GM20431 (cell line): ENCODE results near the gene HIPK1.

ENCODE experiments used
- in situ Hi-C: fragments of 300-500 bp; cut with MseI, MboI; formaldehyde crosslinking; loops from one replicate; pipeline ENCODE4 v1.15.0; 2020; ENCODE audit warnings: low sequenced_read_pairs; ENCODE audit not compliant: unreplicated experiment

The HIPK1 gene

DNA sequence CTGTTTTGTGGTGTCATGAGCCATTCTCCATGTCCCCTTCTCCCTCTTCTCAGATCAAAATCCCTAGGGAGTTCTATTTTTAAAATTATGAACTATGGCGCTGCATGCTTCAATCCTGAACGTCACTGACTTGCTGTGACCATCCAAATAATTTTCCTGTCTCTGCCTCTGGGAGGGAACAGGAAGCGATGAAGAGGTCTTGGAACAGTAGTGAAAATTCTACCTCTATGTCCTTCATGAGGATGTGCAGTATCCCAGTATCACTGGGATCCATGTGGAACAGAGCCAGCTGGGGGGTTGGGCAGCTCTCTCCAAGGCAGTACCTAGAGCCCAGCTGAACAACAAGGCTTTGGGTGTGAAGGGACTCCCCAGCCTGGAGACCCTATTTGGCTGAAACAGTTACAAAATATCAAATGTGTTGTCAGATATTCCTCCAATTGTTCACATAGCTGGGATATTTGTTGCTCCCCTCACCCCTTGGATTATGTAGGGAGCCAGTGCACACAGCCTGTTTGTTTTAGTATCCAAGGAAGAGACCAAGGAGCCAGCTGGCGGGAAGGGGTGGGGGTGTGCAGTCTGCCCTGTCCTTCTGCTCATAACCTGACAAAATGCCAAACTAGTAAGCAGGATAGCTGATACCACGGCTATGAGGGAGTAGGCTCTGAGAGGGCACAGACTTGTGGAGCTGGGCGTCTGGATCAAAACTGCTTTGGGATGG lies 16.4 kb upstream of the HIPK1 start:
- in situ Hi-C loops = no loop called here

DNA sequence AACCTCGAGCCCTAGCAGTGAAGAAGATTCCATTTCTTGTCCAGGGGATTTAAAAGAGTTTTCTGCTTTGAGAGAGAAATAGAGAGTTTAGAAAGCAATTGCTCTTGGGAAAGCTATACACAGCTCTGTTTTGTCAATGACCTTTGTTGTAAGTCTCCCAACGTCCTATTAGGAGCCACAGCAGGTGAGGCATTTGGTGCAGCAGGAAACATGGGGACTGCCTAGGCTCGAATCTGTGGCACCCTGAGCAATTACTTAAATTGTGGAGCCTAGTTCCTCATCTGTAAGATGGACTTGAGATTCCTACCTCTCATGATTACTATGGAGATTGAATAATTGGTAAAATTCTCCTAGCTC lies 15.8 kb upstream of the HIPK1 start:
- in situ Hi-C loops = no loop called here

DNA sequence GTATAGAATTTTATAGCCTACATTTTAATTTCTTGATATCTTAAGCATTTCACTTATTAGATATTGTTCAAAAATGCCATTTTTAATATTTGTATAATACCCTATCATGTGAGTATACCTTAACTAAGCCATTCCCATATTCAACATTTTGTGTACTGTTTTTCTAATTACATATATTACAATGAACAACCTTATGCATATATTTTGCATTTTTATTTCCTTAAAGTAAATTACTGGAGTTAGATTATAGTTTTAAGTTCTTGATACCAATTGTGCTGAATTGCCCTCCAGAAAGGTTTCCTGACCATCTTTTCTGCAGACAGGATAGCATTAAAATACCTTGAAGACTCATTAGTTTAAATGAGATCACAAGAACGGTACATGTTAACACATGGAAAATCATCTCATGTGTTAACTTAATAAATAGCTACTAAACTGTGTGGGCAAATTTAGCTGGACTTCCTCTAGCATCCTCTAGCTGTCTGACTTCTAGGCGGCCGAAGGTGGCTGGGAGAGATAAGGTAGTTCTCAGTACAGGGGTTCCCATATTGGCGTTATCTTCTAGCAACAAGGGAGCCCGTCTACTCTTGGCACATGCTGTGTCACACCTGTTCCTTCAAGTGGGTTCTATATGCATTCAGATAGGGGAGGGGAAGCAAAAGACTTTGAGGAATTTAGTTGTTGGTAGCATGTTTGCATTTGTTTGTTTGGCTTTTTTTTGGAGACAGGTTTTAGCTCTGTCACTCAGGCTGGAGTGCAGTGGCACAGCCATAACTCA lies 15.0 kb upstream of the HIPK1 start:
- in situ Hi-C loops = no loop called here

DNA sequence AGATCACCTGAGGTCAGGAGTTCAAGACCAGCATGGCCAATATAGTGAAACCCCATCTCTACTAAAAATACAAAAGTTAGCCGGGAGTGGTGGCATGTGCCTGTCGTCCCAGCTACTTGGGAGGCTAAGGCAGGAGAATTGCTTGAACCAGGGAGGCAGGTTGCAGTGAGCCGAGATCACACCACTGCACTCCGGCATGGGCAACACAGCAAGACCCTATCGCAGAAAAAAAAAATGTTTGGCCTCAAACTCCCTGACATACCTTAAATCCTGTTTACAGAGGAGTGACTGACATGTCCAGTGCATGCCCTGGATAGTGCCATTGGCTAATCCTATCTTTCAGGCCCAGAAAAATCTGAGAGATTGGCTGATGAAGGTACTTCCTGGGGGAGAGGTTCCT lies 12.2 kb upstream of the HIPK1 start:
- in situ Hi-C loops = no loop called here

DNA sequence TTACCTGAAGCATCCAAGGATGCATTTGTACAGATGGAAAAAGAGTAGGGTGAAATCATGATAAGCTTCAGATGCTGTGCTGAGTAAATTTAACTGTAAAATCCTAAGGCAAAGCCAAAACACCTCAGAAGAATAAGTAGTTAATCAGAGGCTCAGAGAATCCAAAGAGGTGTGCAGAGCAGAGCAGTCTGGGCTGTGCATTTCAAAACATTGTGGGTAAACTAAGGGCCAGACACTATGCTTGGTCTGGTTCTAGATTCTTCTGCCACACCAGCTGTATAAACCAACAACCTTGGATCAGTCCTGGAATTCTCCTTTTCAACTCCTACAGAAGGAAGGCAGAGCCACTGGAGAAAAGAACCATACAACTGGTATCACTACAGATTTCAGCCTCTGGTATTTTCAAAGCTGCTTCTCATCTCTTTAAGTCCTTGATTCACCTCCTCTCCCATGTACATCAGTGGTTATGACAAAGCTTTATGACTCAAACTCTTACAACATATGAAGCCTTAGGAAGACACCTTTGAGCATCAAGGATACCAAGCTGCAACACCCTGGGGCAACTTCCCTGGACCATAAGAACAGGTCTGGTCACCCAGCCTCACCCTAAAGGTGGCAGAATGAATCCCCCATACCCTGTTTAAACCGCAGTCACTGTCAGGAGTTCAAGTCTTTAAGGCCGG lies 11.6 kb upstream of the HIPK1 start:
- in situ Hi-C loops = no loop called here

DNA sequence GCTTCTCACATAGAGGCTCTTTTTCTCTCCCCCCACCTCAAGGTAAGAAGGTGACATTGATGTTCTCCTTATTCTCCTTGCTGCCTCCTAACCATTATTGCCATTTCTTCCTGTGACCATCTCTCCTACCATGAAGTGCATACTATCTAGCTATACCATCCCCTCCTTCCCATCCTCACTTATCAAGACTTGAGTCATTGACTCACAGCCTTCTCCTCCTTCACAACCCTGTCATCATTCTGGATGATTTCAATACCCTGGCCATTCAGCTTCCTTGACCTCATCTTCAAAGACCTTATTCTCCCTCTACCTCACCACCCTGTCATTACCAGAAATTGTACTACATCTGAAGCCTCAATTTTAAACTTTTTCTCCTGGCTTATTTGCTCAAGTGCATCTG lies 10.9 kb upstream of the HIPK1 start:
- in situ Hi-C loops = no loop called here

DNA sequence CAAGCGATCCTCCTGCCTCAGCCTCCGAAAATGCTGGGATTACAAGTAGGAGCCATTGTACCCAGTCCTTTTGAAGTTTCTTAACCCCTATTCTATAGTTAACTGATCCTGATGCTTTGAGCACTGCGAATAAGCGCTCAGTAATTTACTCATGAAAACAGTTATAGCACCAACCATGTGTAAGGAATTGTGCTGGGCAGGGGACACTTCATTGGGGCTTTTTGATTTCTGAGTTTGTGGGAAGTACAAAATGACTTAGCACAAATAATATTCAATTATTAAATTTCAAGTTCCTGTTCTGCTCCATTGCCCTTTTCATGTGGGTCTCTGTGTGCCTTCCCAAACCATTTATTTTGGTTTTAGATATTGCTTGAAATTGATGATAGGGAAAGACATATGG lies 6.2 kb upstream of the HIPK1 start:
- in situ Hi-C loops = no loop called here

DNA sequence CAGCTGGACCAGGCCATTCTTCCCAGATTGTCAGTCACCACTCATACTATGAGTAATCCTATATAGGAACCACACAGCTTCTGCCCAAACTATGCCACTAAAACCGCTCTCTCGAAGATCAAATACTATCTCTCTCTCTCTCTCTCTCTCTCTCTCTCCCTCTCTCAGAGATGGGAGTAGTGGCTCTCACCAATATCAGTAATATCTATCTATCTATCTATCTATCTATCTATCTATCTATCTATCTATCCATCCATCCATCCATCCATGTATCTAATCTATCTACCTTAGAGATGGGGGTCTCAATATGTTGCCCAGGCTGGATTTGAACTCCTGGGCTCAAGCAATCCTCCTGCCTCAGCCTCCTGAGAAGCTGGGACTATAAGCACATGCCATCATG lies 4.7 kb upstream of the HIPK1 start:
- in situ Hi-C loops = no loop called here

DNA sequence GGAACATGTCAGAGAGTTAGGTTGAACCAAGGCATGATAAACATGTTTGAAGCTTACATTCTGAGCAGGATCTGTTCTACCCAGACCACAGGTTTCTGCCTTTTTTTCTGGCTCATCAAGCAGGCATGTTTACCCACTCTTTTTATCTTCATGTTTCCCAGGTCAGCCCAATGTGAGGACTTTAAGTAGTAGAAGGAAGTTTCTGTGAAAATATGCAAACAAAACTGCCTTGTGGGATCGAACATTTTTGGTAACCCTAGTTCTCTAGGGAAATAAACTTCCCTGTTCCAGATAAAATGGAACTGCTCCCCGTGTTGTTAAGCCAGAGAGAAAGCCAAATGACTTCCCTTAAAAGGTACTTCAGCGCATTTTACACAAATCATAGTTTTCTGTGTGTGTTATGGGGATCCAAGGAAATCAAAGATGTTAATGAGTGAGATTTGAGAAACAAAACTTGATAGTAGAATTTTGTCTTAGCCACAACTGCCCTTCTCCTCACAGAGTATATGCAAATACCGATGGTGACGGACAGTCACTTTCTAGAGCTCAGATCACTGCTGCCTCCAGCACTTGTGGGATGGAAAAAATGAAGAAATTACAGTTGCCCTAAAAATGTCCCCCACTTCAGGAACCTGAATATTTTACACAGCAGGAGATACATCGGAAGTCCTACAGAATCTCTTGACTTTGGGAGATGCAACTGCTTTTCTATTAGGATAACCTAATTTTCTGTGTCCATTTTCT lies 765 bp upstream of the HIPK1 start:
- in situ Hi-C loops = no loop called here

DNA sequence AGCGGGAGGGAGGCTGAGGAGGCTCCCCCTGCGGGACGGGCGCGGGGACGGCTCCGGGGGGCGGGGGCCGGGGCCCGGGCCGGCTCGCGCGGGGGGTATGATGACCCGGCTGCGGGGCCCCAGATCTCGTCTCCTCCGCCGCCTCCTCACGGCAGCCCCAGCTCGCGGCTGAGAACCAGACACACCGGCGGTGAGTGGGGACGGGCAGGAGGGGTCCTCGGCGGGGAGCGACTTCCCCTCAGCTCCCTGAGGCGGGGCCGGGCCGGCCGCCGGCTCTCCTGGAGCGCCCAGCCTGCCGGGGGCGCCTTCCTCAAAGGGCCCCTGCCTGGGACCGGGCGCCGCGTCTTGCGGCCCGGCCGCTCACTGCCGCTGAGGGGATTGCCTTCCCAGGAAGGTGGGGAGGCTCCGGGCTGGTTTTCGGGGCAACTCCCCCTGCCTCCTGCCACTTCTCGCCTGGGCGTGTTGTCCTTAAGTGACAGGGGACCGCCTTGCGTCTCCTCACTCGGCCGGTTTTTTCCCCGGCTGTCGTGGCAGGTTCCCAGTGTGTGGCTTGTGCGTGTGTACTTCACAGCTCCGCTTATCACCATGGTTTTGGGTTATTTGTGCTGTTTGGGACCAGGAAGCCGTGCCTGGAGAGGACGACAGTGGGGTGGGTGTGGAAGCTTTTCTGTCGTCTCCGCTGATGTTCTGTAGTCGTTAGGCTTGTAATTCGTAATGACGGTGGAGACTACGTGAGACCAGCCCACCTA lies 800 bp downstream of the HIPK1 start:
- in situ Hi-C loops = no loop called here

DNA sequence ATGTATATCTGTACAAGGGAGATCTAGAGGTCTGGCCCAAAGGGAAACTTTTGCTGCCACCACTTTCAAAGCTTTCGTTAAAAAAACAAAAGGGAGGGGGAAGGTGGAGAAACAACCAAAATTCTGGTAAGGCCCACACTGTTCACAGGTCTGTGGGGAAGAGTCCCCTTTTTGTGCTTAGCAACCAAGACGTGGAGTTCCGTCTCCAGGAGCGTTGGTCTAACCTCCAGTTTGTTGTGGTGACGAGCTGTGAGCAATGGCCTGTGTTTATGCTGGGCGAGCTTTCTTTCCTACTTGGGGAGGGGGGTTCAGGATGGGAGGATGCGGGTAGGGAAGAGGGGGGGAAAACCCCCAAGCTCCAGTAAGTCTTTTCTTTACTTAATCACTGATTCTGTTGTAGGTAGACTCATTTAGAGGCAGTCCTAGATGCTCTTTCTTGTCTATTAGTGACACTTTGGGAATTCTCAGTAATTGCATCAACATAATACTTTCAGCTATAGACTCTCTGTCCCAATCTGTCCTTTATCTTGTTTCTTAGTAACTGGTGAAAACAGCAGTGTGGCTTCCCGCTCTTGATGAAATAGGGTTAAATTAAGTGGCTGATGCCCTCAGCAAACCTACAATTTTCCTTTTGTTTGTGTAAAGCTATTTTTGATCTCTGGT lies 1.5 kb downstream of the HIPK1 start:
- in situ Hi-C loops = no loop called here

DNA sequence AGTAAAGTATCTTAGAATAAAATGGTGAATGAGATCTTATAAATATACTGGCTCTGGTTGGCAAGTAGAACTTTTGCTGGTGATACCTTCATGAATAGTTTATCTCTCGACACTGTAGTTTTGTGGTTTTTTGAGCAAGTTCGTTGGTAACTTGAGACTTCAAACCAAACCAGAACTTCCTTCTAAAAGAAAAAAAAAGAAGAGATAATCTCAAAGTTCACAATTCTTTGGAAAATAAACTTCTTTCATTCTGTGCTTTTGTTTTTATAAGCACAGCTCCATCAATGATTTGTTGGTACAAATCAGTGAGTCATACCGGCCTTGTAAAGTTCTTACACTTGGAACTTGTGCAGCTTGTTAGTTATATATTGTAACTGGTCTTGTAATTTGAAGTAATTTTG lies 2.3 kb downstream of the HIPK1 start:
- in situ Hi-C loops = no loop called here

DNA sequence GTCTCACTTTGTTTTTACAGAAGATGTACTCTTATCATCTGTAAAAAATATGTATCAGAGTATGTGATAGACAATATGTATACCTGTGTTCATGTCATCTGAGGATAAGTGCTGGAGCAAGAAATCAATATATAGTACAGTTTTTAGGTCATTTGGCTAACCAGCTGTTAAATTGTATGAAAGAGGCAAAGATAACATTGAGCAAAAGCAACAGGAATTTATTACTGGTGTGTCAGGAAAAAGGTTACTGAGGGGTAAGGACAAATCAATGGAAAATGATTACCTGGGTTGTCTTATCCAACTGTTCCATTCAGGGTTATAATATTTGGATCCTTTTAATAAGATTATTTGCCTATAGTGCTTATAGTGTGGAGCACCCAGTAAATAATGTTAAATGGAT lies 4.9 kb downstream of the HIPK1 start:
- in situ Hi-C loops = no loop called here

DNA sequence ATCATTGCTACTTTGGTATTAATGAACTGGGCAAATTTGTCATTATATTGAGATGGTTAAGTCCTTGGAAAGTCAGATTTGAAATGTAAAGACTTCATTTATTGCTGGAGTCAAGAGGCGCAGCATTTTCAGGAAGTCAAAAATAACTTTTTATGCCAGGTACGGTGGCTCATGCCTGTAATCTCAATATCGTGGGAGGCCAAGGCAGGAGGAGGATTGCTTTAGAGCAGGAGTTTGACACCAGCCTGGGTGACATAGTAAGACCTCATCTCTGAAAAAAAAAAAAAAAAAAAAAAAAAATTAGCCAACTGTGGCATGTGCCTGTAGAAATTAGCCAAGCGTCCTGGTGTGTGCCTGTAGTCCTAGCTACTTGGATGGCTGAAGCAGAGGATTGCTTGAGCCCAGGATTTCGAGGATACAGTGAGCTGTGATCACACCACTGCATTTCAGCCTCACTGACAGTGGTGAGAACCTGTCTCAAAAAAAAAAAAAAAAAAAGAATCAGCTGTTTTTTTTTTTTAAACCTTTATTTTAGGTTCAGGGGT lies 5.5 kb downstream of the HIPK1 start:
- in situ Hi-C loops = no loop called here

DNA sequence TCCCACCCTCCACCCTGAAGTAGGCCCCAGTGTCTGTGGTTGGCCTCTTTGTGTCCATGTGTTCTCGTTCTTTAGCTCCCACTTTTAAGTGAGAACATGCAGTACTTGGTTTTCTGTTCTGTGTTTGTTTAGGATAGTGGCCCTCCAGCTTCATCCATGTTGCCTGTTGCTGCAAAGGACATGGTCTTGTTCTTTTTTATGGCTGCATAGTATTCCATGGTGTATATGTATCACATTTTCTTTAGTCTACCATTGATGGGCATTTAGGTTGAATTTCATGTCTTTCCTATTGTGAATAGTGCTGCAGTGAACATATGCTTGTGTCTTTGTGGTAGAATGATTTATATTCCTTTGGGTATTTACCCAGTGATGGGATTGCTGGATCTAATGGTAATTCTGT lies 6.1 kb downstream of the HIPK1 start:
- in situ Hi-C loops = no loop called here

DNA sequence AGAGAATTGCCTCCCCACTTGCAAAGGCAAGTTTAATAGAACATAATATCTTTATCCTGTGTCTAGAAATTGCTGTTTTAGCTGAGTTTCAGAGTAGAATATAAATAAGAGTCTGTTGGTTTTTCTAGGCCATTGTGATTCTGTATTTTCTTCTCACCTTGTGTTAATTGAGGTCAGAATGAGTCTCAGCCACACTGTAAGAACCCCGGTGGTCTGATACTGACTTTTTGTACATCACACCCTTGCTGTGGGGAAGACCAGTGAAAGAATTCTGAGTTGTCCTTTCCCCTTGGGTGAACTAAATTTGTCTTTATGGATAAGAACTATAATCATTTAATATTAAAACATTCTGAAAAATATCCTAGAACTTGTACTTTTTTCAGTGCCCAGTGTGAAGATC lies 6.8 kb downstream of the HIPK1 start:
- in situ Hi-C loops = no loop called here

DNA sequence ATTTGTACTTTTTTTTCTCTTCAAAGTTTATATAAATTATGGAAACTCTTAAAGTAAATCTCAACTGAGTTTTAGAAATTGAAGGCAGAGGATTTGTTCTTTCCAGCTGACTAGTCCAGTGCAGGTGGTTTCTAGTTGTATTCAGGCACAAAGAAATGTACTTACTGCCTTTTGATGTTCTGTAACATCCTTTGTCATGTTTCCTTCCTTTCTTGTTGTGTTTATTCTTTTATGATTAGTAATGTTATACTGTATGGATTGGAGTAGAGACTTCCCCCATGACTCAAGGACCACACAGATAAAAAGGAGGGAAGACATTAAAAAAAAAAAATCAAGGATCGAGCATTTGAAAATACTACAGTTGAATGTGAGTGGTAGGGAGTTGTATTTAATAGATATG lies 8.0 kb downstream of the HIPK1 start:
- in situ Hi-C loops = no loop called here

DNA sequence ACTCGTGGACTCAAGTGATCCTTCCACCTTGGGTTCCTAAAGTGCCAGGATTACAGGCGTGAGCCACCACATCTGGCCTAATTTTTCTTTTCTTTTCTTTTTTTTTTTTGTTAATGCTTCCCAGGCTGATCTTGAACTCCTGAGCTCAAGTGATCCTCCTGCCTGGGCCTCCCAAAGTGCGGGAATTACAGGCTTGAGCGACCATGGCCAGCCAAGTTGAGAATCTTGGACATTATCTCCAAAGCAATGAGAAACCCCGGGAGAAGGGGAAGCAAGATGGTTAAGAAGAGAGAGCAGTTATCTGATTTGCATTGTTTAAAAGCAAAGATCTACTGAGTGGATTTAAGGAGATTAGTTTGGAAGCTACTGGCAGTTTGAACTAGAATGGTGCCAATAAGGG lies 9.1 kb downstream of the HIPK1 start:
- in situ Hi-C loops = no loop called here
